GM23338 (cell line): ENCODE results near the gene ZFR2.

ENCODE experiments used
- CREB1 ChIP-seq: fragments of 250-450 bp; sonication (Bioruptor Pico); IDR thresholded peaks from 2 replicates; pipeline ENCODE4 v1.5.0; 2020; ENCODE audit warnings: low read depth, mild to moderate bottlenecking, moderate library complexity
- EZH2 ChIP-seq: fragments of 200-600 bp; sonication (generic); IDR thresholded peaks from one replicate; pipeline ENCODE4 v1.8.0; 2017; ENCODE audit warnings: antibody characterized with exemption, mild to moderate bottlenecking, low read depth; ENCODE audit not compliant: unreplicated experiment
- EZH2phosphoT487 ChIP-seq: fragments of 200-600 bp; sonication (generic); IDR thresholded peaks from one replicate; pipeline ENCODE4 v1.8.1; 2018; ENCODE audit warnings: antibody characterized with exemption; ENCODE audit not compliant: unreplicated experiment
- JUNB ChIP-seq: IDR thresholded peaks from one replicate; pipeline ENCODE4 v1.6.1; 2016; ENCODE audit warnings: antibody characterized with exemption; ENCODE audit not compliant: unreplicated experiment
- NANOG ChIP-seq: IDR thresholded peaks from 2 replicates; pipeline ENCODE4 v1.6.1; 2016; ENCODE audit warnings: antibody characterized with exemption, borderline replicate concordance
- POLR2AphosphoS5 ChIP-seq: IDR thresholded peaks from 2 replicates; pipeline ENCODE4 v1.6.1; 2016; ENCODE audit warnings: antibody characterized with exemption, low read depth
- STAT1 ChIP-seq: IDR thresholded peaks from one replicate; pipeline ENCODE4 v1.6.1; 2016; ENCODE audit warnings: antibody characterized with exemption; ENCODE audit not compliant: unreplicated experiment
- ZNF114 ChIP-seq: fragments of 250-450 bp; sonication (Bioruptor Pico); IDR thresholded peaks from 2 replicates; pipeline ENCODE4 v1.5.0; 2020; ENCODE audit warnings: mild to moderate bottlenecking, moderate library complexity
- ZNF331 ChIP-seq: fragments of 250-450 bp; sonication (Bioruptor Pico); IDR thresholded peaks from 2 replicates; pipeline ENCODE4 v1.5.0; 2020; ENCODE audit warnings: low read depth, mild to moderate bottlenecking, moderate library complexity
- TF ChIP-seq, protein P1 (sequence below), 2 experiments: fragments of 200-600 bp in 1 of 2; sonication (generic) in 1 of 2; conservative IDR thresholded peaks; 2 replicates each; pipeline versions ENCODE4 v1.5.1 to v1.6.1; 2016 to 2017; ENCODE audit warnings: antibody characterized with exemption in 2 of 2, low read depth in 2 of 2, mild to moderate bottlenecking in 2 of 2, moderate library complexity in 1 of 2
- TF ChIP-seq, protein P2 (sequence below): IDR thresholded peaks from one replicate; pipeline ENCODE4 v1.6.1; 2018; ENCODE audit warnings: antibody characterized with exemption; ENCODE audit not compliant: unreplicated experiment

DNA sequence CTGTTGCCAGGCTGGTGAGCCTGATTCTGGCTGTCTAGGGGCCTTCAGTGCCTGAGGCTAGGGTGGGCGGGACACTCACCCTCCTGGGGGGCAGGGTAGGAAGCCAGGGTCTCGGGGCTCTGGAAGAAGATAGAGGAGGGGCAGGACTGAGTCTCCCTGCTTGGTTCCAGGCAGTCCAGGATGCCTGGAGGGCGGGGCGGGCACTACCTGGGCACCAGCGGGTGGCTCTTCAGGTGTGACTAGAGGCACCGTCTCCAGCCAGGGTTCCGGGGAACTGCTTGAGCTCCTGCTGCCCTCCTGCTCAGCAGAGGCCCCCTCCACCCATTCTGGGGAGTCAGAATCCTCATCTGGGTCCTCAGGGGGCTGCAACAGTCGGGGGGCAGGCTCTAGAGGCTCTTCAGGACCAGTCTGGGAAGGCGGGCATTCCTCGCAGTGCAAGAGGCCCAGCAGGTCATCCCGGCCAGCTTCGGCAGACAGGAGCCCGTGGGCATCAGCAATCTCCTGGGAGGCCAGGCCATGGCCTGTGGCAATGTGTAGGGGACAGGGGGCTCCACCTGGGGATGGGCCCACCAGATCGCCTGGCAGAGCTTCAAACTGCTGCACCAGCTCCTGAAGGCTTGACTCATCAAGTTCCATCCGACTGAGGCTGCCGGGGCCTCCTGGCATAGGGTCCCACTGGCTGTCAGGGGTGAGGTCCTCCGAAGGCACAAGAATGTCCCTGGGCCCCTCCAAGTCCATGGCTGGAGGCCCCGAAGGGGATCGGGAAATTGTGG lies 109.2 kb downstream of the ZFR2 start:
- no peak for TF ChIP-seq EZH2
- TF ChIP-seq, protein P1, sequence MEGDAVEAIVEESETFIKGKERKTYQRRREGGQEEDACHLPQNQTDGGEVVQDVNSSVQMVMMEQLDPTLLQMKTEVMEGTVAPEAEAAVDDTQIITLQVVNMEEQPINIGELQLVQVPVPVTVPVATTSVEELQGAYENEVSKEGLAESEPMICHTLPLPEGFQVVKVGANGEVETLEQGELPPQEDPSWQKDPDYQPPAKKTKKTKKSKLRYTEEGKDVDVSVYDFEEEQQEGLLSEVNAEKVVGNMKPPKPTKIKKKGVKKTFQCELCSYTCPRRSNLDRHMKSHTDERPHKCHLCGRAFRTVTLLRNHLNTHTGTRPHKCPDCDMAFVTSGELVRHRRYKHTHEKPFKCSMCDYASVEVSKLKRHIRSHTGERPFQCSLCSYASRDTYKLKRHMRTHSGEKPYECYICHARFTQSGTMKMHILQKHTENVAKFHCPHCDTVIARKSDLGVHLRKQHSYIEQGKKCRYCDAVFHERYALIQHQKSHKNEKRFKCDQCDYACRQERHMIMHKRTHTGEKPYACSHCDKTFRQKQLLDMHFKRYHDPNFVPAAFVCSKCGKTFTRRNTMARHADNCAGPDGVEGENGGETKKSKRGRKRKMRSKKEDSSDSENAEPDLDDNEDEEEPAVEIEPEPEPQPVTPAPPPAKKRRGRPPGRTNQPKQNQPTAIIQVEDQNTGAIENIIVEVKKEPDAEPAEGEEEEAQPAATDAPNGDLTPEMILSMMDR (conservative IDR thresholded peaks at IDR 0.05; ENCODE audit: low read depth in 2 of 2): no peak
- no peak for TF ChIP-seq POLR2AphosphoS5
- no peak for TF ChIP-seq NANOG
- no peak for TF ChIP-seq CREB1 (CRISPR knock-in tag)
- no peak for TF ChIP-seq ZNF331
- TF ChIP-seq, protein P2, sequence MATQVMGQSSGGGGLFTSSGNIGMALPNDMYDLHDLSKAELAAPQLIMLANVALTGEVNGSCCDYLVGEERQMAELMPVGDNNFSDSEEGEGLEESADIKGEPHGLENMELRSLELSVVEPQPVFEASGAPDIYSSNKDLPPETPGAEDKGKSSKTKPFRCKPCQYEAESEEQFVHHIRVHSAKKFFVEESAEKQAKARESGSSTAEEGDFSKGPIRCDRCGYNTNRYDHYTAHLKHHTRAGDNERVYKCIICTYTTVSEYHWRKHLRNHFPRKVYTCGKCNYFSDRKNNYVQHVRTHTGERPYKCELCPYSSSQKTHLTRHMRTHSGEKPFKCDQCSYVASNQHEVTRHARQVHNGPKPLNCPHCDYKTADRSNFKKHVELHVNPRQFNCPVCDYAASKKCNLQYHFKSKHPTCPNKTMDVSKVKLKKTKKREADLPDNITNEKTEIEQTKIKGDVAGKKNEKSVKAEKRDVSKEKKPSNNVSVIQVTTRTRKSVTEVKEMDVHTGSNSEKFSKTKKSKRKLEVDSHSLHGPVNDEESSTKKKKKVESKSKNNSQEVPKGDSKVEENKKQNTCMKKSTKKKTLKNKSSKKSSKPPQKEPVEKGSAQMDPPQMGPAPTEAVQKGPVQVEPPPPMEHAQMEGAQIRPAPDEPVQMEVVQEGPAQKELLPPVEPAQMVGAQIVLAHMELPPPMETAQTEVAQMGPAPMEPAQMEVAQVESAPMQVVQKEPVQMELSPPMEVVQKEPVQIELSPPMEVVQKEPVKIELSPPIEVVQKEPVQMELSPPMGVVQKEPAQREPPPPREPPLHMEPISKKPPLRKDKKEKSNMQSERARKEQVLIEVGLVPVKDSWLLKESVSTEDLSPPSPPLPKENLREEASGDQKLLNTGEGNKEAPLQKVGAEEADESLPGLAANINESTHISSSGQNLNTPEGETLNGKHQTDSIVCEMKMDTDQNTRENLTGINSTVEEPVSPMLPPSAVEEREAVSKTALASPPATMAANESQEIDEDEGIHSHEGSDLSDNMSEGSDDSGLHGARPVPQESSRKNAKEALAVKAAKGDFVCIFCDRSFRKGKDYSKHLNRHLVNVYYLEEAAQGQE: no peak
- no peak for TF ChIP-seq EZH2phosphoT487
- TF ChIP-seq STAT1: no peak
- no peak for TF ChIP-seq JUNB
- TF ChIP-seq ZNF114 (CRISPR knock-in tag): no peak
